GM23248 (cell line): ENCODE results near the gene USP6NL.

Experiments
- EZH2 ChIP-seq: fragments of 200-600 bp; sonication (generic); IDR thresholded peaks from 2 replicates; pipeline ENCODE4 v1.6.1; 2018; ENCODE audit warnings: antibody characterized with exemption, mild to moderate bottlenecking; ENCODE audit not compliant: insufficient read depth, poor library complexity, severe bottlenecking
- EZH2phosphoT487 ChIP-seq: fragments of 200-600 bp; sonication (generic); IDR thresholded peaks from 2 replicates; pipeline ENCODE4 v1.6.1; 2018; ENCODE audit warnings: antibody characterized with exemption, moderate library complexity, mild to moderate bottlenecking, low read depth; ENCODE audit not compliant: insufficient read depth

DNA sequence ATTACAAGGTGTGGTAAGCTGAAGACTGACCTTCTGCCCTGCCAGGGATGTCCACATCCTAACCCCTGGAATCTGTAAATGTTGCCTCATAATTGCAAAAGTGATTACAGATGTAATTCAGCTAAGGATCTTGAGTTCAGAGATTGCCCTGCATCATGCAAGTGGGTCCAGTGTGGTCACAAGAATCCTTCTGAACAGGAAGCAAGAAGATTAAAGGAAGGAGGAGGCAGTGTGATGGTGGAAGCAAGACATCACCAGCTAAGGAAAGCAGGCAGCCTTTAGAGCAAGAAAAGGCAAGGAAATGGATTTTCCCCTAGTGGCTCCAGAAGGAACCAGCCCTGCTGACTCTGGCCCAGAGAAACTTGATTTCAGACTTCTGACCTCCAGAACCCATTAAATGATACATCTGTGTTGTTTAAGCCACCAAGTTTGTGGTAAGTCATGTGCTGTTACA, 78.1 kb downstream of the USP6NL start:
- TF ChIP-seq EZH2 (no peak), EZH2phosphoT487 (no peak)
